NOMO-1 (cell line): ENCODE measurements around the gene SLC32A1.

Experiments
- DNase-seq, 2 experiments: peaks; one replicate each; lab custom pipeline; 2025; ENCODE audit not compliant: unreplicated experiment in 2 of 2; lab: John Stamatoyannopoulos, UW

Gene SLC32A1

DNA sequence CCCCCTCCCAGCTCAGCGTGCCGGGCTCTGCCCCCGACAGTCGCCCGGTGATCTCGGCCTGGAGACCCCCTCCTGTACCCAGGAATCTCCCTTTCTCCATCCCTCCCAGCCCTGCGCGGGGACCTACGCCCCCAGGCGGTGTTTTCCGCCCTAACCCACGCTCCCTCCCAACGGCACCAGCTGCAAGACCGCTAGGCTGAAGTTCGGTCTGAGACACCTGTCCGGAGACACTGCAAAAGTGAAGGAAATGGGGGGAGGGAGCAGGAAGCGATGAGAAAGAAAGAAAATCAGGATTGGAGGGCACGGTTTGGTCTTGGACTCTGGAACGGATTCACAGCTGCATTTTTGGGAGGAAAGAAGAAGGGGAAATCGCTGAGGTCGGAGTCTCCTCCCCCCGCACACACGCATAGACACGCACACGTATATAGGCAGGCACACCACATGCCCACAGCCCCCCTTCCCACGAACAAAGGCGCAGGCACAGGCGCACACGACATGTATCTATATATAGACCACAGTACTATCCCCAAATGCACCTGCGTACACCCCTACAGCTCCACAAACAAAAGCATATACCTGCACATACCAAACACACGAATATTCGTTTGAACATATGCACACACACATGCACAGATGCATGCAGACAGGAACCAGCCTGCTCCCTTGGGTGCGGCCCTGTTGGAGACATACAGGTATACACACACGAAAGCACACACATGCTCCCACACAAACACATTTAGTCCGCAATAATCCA is 1.0 kb downstream of the SLC32A1 start:
- DNase-seq: no peak

DNA sequence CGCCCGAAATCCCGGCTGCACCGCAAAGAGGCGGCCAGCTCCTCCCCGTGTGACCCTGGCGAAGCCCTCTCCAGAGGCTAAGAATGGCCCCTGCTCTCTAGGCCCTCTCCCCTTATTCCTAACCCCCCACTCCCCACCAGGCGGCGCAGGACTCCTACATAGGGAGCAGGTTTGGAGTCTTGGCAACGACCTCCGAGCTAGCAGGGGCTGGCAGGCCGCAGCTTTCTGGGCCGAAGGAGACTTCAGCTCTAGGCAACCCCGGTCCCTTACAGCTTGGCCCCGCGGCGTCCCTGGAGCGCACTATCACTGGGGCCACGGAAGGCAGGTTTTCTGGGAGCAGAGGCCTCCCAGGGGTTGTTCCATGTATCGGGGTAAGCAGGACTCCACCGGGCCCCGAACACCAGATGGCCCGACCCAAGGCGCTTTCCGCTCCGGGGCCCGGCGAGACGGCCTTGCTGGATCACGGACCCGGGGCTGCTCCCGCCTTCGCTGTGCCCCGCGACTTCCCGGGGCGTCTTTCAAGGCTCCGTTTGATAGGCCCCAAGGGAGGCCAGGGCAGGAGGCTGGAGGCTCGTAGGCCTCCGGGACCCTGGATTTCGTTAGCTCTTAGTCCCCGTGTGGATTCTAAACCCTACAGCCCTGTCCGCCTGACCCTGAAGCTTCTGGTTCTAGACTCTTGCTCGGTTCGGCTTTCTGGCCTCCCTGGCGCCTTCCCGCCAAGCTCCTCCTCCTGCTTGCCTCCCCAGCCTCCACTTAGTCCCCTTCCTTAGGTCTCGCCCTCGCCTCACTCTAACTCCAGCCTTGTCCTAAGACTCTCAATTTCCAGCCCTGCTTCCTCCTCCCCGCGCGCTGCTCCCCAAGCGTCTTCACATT is 1.9 kb downstream of the SLC32A1 start:
- DNase-seq: no peak

DNA sequence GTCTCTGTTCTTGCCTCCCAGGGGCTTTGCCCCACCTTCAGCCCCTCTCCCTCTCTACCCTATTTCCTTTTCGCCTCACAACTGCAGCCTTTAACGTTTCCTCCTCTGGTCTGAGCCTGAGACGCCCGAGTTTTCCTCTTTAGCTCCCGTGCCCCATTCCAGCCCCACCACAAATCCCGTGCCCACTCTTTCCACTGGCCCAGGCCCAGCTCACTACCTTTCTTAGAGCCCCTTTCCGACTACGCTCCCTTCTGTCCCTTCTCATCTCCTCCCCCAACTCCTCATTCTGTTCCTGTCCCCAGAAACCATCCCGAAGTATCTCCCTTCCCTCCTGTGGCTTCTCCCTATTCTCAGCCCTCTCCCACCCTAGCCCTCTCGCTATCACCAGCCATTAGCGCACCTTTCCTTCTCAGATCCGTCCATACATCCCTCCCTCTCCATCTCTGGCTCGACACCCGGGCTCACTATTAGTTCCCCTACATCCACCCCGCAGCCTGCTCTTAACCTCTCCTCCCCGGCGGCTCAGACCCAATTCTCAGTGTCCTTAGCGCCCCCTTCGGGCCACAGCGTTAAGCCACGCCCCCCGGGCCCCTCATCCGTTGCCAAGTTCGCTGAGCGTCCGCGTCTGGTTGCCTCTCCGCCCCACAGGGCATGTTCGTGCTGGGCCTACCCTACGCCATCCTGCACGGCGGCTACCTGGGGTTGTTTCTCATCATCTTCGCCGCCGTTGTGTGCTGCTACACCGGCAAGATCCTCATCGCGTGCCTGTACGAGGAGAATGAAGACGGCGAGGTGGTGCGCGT is 2.7 kb downstream of the SLC32A1 start:
- no peak for DNase-seq

DNA sequence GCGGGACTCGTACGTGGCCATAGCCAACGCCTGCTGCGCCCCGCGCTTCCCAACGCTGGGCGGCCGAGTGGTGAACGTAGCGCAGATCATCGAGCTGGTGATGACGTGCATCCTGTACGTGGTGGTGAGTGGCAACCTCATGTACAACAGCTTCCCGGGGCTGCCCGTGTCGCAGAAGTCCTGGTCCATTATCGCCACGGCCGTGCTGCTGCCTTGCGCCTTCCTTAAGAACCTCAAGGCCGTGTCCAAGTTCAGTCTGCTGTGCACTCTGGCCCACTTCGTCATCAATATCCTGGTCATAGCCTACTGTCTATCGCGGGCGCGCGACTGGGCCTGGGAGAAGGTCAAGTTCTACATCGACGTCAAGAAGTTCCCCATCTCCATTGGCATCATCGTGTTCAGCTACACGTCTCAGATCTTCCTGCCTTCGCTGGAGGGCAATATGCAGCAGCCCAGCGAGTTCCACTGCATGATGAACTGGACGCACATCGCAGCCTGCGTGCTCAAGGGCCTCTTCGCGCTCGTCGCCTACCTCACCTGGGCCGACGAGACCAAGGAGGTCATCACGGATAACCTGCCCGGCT is 3.4 kb downstream of the SLC32A1 start:
- DNase-seq: no peak

DNA sequence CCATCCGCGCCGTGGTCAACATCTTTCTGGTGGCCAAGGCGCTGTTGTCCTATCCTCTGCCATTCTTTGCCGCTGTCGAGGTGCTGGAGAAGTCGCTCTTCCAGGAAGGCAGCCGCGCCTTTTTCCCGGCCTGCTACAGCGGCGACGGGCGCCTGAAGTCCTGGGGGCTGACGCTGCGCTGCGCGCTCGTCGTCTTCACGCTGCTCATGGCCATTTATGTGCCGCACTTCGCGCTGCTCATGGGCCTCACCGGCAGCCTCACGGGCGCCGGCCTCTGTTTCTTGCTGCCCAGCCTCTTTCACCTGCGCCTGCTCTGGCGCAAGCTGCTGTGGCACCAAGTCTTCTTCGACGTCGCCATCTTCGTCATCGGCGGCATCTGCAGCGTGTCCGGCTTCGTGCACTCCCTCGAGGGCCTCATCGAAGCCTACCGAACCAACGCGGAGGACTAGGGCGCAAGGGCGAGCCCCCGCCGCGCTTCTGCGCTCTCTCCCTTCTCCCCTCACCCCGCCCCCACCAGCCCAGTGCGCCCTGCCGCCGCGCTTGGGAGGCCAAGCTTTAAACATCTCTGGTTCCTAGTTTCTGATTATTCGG is 4.0 kb downstream of the SLC32A1 start:
- no peak for DNase-seq

DNA sequence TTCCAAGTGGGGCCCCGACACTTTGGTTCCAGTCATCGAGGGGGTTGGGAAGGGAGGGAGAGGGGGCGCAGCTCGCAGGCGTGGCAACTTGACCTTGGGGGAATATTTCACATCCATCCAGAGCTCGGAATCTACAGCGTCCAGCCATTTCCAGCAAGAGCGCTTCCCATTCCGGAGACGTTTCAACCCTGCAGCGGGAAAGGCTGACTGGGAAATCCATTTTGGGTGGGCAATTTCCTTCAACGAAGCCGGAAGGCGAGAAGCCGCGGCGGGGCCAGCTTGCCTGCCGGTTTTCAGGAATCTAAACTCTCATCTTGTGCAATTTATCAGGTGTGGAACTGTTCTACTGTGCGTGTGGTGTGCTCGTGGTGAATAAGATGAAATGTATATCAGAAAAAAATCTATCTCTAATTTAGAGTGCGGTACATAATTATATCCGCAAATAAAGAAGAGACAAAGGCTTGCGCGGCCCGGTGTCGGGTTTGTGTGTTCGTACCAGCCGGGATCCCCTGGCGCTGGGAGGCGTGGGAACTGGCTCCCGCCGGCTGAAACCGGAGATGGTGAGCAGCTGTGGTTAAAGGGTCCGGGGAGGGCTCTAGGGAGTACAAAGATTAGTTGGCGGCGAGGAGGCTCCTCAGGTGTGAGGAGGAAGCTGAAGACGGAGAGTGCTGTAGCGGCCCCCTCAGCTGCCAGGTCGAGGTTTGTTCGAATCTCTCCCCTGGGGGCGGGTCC is 4.8 kb downstream of the SLC32A1 start:
- no peak for DNase-seq

DNA sequence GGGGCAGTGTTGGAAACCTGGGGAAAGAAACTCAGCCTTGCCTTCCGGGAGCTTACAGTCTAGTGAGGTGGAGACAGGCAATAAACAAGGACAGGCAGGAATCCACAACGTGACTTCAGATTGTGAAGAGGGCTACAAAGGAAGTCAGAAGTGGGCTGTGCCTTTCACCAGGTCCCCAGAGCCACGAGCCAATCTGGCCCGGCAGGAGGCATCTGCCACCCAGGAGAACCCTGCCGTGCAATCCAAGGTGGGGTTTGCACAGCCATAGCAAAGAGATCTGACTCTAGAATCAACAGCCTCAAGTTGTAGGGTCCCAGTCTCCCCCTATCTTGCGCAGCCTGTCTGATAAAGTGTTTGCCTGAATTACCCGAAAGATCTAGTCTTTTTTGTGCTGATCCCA is 5.5 kb downstream of the SLC32A1 start:
- no peak for DNase-seq

DNA sequence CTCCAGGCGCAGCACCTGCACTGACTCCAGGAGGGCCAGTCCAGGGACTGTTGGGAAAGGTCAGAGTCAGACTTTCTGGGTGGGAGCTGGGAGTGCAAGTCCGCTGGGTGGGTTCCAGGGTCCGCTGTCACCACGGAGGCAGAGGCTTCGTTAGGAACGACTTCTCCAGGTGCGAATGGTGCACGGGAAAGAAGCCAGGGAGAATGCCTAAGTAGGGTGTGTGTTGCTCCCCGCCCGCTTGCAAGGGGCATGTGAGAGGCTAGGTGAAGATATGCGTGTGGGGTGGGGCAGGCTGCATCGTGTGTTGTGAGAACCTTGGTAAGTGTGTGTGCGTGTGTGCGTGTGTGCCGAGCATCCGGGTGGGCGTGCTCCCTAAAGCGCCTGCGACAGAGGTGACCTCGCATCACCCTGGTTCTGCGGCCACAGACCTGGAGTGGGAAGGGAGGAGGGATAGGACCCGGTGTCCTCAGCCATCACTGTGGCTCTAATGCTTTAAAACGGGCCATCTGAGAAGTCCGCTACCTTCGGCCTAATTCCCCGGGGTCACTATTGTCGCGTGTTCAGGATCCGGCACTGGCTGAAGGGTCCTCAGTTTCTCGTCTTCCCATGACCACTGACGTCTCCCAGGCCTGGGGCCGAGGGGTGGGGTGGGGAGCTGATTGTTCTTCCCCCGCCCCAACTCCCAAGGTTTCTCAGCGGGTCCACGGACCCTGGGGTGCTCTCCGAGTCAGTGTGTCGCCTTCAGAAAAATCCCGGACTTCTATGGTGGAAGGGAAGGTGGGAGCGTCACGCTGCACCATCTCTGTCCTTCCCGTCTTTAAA is 6.1 kb downstream of the SLC32A1 start:
- DNase-seq: no peak

DNA sequence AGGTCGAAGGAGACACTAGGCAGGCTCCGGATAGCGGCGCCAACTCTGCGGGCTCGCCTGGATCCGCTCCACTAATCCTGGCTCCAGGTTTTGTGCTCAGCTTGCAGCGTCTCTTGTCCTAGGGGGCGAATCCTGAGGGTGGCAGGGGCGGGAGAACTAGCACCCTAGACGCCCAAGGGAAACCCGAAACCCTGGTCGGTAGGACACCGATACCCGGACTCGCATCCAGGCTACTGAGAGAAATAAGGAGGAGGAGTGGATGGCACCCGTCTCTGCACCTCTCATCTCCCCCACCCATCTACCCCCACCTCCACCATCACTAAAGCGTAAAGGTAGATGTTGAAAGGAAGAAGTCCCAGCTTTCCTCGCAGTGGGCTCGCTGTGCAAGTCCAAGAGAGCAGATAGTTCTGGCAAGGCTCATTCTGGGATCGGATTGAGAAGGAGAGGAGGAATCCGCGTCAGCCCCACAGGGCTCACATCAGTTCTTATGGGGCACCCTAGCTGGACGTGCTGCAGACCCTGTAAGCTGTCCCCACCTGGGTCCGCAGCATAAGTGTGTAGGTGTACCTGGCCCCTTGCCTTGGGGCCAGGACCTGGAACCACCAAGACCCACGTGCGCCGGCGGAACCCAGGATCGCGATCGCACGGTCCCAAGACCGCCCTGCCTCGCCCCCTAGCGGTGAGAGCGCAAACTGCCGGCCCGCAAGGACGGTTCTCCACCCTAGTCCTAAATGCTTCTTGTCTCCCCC is 6.9 kb downstream of the SLC32A1 start:
- DNase-seq: peak; percentile 24 to 27

DNA sequence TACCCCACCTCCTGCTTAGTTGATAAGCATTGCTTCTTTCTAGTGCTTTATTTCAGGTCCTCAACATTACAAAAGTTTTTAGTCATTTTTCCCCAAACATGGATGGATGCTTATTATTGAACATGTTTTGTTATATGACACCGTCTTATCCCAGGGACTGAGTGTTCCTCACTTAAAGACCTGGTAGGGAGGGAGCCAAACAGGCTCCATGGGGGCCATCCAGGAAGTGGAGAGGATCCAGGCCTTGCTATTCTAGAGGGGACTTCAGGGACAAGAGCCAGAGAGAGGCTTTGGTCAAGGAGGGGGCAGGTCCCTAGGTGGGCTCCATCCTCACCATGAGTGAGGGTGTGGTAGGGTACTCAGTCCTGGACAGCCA is 7.4 kb downstream of the SLC32A1 start:
- no peak for DNase-seq

DNA sequence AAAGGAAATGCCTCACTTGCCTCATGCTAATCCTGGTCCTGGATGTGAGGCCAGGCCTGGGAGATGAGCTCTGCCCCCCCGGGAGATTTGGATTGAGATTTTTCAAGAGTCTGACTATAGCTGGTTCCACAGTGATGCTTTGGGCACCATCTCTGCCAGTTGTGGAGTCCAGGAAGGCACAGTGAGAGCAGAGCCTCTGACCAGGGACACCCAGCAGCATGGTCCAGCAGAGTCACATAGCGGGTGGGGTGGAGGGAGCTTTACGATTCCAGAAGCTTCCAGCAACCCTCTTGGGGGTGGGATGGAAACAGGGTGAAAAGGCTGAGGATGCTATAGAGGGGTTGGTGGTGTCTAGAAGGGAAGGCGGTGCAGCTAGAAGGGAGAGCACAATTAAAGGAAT is 8.7 kb downstream of the SLC32A1 start:
- DNase-seq: no peak

DNA sequence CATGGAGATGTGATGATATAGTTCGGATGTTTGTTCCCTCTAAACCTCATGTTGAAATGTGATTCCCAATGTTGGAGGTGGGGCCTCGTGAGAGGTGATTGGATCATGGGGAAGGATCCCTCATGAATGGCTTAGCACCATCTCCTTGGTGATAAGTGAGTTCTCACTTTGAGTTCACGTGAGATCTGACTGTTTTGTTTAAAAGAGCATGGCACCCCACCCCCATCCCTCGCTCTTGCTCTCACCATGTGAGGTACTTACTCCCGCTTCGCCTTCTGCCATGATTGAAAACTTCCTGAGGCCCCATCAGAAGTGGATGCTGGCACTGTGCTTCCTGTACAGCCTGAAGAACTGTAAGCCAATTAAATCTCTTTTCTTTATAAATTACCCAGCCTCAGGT is 10.9 kb downstream of the SLC32A1 start:
- DNase-seq: no peak

DNA sequence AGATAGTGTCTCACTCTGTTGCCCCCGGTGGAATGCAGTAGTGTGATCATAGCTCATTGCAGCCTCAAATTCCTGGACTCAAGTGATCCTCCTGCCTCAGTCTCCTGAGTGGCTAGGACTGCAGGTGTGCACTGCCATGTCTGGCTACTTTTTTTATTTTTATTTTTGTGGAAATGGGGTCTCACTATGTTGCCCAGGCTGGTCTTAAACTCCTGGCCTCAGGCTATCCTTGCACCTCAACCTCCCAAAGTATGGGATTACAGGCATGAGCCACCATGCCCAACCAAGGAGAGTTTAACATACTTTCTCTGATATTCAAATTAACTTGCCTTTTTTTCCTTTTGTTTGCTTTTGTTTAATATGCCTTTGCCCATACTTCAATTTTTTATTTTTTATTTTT is 13.6 kb downstream of the SLC32A1 start:
- DNase-seq: no peak

DNA sequence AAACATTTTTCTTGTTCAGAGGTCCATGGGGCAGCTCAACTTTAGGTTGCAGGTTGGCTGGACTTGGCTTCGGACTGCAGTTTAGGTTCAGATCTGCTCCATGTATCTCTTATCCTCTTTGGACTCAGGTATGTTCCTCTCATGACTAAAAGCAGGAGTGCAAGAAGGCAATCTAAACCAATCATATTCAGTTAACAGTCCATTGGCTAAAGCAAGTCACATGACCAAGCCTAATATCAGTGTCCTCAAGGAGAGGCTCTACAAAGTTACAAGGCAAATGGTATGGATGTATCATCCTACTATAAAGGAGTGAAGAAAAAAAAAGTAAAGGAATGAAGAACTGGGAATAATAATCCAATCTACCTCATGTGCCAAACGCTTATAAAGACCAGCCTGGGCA is 21.5 kb downstream of the SLC32A1 start:
- no peak for DNase-seq

DNA sequence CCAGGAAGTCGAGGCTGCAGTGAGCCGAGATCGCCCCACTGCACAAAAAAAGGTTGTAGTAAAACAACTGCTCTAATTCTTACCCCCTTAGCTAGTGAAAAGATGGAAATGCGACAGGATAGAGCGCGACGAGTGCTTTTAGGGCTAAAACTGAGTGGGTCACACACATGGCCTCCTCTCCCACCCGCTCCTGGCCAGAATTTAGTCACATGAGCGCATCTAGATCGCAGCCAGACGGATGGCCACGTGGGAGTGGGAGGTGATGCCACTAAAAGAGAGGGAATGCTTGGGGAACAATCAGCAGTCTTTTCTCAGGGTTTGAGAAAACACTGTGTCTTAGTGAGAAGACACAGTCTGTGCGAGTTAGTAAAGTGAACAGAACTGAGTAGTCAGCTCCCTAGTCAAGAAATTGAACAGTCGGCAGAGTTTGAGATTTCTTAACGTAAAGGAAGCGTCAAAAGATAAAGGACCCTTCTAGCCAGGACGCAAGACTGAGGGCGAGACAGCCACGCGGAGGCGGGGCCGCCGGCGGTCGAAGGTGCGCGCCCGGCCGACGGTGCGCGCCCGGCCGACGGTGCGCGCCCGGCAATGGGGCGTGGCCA is 23.3 kb downstream of the SLC32A1 start:
- no peak for DNase-seq

DNA sequence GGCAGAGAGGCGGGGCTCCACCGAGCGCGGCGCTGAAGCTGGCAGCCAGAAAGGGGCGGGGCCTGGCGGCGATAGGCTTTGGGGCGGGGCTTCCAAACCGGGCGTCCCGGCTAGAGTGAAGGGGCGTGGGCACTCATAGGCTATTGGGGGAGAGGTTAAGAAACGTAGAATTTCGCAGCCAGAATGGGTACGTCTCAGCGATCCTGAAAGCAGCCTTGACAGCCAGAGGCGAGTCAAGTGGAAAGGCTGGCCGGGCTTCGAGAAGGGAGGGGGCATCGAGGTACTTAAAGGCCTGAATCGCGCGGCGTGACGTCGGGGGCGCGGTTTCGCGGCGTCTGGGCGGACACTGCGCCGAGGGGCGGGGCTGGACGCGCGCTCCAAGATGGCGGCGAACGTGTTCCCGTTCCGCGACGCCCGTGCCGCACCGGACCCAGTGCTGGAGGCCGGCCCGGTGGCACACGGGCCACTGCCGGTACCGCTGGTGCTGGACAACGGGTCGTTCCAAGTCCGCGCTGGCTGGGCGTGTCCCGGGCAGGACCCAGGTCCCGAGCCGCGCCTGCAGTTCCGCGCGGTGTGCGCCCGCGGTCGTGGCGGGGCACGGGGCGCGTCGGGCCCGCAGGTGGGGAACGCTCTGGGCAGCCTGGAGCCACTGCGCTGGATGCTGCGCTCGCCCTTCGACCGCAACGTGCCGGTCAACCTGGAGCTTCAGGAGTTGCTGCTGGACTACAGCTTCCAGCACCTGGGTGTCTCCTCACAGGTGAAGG is 24.0 kb downstream of the SLC32A1 start, which contains the start of gene ACTR5:
Gene ACTR5, plus strand, starts transcription at position 364 of the 764 bp plus-strand sequence. Its CDS starts 19 bp downstream, at position 383.
- peak; percentile 95 to 96 for DNase-seq

DNA sequence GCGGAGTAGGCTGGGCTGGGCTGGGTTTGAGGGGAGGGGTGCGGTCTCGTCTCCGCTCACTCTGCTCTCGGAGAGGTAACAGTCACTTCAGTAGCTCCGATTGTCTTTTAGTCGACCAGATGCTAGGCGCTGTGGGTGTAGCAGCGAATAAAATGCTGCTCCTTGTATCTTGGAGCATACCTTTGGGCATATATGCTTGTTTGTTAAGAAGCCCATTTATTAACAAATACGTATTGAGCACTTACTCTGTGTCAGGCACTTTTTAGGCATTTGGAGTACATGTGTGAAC is 24.5 kb downstream of the SLC32A1 start:
- peak in 1 of 2 experiments; percentile 14 for DNase-seq
